ENCODE data around the gene EPHB6. TPM values are rescaled to one million over a fixed set of nuclear protein-coding genes. Genes with fewer than 3 reads are reported as not detected.

EPHB6 gene
- total RNA-seq, 1 donor from 2014 or later = 5.6 TPM

DNA sequence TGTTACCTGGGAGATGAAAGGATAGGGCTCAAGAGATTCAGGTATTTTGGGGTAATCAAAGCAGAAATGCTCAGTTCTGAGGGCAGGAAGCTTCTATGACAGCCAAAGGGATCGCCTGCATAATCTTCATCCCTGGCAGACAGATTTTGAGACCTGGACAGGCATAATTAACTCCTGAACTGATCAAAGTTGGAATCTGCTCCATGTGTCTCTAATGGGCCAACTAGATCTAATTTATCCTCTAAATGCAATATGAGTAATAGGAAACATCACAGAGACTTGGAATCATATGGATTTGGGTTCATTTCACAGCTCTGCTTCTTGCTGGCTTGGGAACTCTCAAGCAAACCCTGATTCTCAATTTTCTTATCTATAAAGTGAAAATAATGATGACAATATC lies 41.2 kb upstream of the EPHB6 start:
- intact Hi-C loops (cut with micrococcal nuclease) = loop anchor here (2.0 to 10.0 kb wide), 2 partner anchors 511 to 839 kb away; partner anchors contain the start of gene TAS2R38
- Mint-ChIP-seq H3K9me3 (no peaks in the 10 kb centered on the region), H3K27ac (peak overlapping the region; percentile 26), H3K4me1 (ENCODE audit: low read depth) (peaks cover 65% of the 10 kb centered on the region), H3K36me3 (ENCODE audit: low read depth) (no peaks in the 10 kb centered on the region), H3K27me3 (ENCODE audit: insufficient read depth) (peaks cover 2% of the 10 kb centered on the region), H3K4me3 (peak overlapping the region; percentile 55)
- no peak for DNase-seq (ENCODE audit: low spot score)

DNA sequence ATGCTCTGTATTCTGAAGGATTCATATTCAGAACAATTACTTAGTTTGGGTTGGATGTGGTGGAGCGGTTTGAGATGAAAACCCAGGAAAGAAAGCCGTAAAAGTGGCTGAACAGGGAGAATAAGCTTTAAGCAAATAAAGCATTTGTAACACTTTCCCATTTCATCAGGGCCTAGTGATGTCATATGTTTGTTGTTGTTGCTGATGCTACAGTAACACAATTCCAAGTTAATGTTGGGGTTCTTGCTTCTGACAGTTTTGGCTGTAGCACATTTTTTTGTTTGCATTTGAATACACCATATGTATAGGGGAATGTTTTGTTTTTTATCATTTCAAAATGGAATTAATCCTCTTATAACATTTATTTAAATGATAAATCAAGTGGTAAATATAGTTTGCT lies 40.4 kb upstream of the EPHB6 start:
- DNase-seq (ENCODE audit: low spot score) = no peak
- H3K36me3 Mint-ChIP-seq (ENCODE audit: low read depth) = no peaks in the 10 kb centered on the region
- intact Hi-C loops (cut with micrococcal nuclease) = loop anchor here (10.0 kb wide), 1 partner anchor 840 kb away; the partner anchor contains the start of gene TAS2R38
- H3K4me3 Mint-ChIP-seq = no peak overlapping the region
- no peak overlapping the region for H3K27ac Mint-ChIP-seq
- no peaks in the 10 kb centered on the region for H3K9me3 Mint-ChIP-seq
- H3K4me1 Mint-ChIP-seq (ENCODE audit: low read depth) = peaks cover 62% of the 10 kb centered on the region
- H3K27me3 Mint-ChIP-seq (ENCODE audit: insufficient read depth) = peaks cover 5% of the 10 kb centered on the region

GRCh38 chr7:142815134-142815533 lies 39.7 kb upstream of the EPHB6 start:
- intact Hi-C loops (cut with micrococcal nuclease) = loop anchor here (5.0 to 10.0 kb wide), 2 partner anchors 37 to 840 kb away; partner anchors contain the start of gene TAS2R38
- Mint-ChIP-seq H3K9me3 (no peaks in the 10 kb centered on the region), H3K27me3 (ENCODE audit: insufficient read depth) (peaks cover 9% of the 10 kb centered on the region), H3K4me1 (ENCODE audit: low read depth) (peaks cover 56% of the 10 kb centered on the region), H3K27ac (no peak overlapping the region), H3K4me3 (no peak overlapping the region), H3K36me3 (ENCODE audit: low read depth) (no peaks in the 10 kb centered on the region)
- DNase-seq (ENCODE audit: low spot score) = no peak

DNA sequence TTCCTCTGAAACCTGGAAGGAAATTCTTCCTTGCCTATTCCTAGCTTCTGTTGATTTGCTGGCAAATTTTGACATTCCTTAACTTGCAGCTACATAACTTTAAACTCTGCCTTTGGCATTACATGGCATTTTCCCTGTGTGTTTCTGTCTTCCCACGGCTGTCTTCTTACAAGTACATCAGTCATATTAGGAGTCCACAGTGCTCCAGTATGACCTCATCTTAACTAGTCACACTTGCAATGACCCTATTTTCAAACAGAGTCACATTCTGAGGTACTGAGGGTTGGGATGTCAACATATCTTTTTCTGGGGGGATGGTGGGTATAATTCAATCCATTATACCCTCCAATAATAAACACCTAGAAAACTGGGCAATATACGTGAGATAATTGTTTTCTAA lies 37.4 kb upstream of the EPHB6 start:
- intact Hi-C loops (cut with micrococcal nuclease) = loop anchor here (5.0 to 10.0 kb wide), 2 partner anchors 35 to 843 kb away; partner anchors contain the start of gene TAS2R38
- H3K4me3 Mint-ChIP-seq = no peak overlapping the region
- no peak overlapping the region for H3K27ac Mint-ChIP-seq

DNA sequence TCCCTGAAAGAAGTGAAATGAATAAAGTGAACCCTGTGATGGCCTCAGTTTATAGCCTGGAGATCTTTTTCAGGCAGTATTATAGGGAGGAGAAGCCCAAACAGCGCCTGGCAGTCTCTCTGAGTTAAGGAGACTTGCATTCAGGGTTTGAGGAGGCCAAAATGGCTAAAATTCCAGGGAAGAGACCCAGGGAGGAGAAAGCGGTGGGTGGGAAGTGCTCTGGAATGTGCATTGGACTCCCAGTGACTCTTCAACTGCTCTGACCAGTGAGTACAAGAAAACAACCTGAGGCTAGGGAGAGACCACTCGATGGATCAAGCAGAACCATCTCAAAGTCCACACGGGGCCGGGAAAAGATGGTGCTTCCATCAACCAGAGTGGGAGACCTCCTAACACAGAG lies 35.3 kb upstream of the EPHB6 start:
- Mint-ChIP-seq H3K27ac (no peak overlapping the region), H3K27me3 (ENCODE audit: insufficient read depth) (peaks cover 32% of the 10 kb centered on the region), H3K9me3 (no peaks in the 10 kb centered on the region), H3K4me3 (no peak overlapping the region), H3K4me1 (ENCODE audit: low read depth) (peaks cover 15% of the 10 kb centered on the region), H3K36me3 (ENCODE audit: low read depth) (peaks cover 1% of the 10 kb centered on the region)
- intact Hi-C loops (cut with micrococcal nuclease) = loop anchor here (5.0 to 10.0 kb wide), 2 partner anchors 33 to 845 kb away; partner anchors contain the start of gene TAS2R38
- no peak for DNase-seq (ENCODE audit: low spot score)

More for the DNA sequence above, 37.4 kb upstream of the EPHB6 start:
- H3K4me1 Mint-ChIP-seq (ENCODE audit: low read depth) = peaks cover 32% of the 10 kb centered on the region
- peaks cover 23% of the 10 kb centered on the region for H3K27me3 Mint-ChIP-seq (ENCODE audit: insufficient read depth)
- no peak for DNase-seq (ENCODE audit: low spot score)
- H3K9me3 Mint-ChIP-seq = no peaks in the 10 kb centered on the region
- H3K36me3 Mint-ChIP-seq (ENCODE audit: low read depth) = peaks cover 1% of the 10 kb centered on the region

- peaks cover 11% of the 10 kb centered on the region for H3K4me1 Mint-ChIP-seq (ENCODE audit: low read depth)
Measured at GRCh38 chr7:142822714-142823113, 32.2 kb upstream of the EPHB6 start.

DNA sequence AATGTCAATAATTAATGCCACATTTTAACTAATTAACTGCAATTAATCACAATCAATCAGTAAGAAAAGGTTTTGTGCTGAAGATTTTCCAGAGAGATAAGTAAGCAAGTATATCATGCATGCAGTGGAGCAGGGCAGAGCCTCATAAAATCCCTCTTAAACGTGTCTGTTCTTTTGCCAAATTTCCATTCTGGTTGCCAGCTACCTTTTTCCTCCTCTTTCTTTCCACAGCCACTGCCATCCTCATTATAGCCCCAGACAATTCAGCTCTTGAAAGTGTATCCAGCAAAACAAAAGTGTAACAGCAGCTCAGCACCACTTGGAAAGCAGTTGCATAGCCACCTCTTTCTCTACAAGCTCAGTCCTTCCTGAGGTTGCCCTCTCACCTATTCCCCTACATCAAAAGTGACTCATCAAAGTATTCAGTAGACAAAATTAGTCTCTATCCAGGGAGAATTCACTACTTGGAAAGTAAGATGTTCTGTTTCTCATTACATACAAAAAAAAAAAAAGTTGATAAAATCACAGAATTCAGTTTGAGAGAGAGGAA lies 26.9 kb upstream of the EPHB6 start:
- intact Hi-C loops (cut with micrococcal nuclease) = no loop called here
- Mint-ChIP-seq H3K27me3 (ENCODE audit: insufficient read depth) (peaks cover 19% of the 10 kb centered on the region), H3K4me3 (no peak overlapping the region), H3K4me1 (ENCODE audit: low read depth) (peaks cover 10% of the 10 kb centered on the region), H3K27ac (no peak overlapping the region), H3K9me3 (no peaks in the 10 kb centered on the region), H3K36me3 (ENCODE audit: low read depth) (no peaks in the 10 kb centered on the region)
- DNase-seq (ENCODE audit: low spot score) = no peak

More at GRCh38 chr7:142822714-142823113, 32.2 kb upstream of the EPHB6 start:
- Mint-ChIP-seq H3K9me3 (no peaks in the 10 kb centered on the region), H3K36me3 (ENCODE audit: low read depth) (peaks cover 1% of the 10 kb centered on the region), H3K27me3 (ENCODE audit: insufficient read depth) (peaks cover 40% of the 10 kb centered on the region), H3K27ac (no peak overlapping the region), H3K4me3 (no peak overlapping the region)
- intact Hi-C loops (cut with micrococcal nuclease) = no loop called here
- DNase-seq (ENCODE audit: low spot score) = no peak

DNA sequence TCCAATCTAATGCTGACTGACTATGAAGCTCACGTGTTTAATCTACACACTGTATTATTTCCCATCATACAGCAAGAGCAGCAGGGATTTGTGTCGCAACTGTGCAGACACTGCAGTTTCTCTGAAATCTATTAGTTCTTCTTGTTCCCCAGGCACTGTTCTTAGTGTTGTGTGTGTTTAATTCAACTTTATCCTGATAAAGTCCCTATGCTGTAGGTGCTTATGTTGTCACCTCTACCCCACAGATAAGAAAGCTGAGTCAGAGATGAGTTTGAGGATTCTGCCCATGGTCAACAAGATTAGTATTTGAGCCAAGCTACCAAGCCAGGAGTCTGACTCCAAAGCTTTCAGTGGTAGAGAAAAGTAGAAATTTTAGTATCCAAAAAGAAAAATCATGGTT lies 22.5 kb upstream of the EPHB6 start:
- no peak overlapping the region for H3K27ac Mint-ChIP-seq
- H3K27me3 Mint-ChIP-seq (ENCODE audit: insufficient read depth) = peaks cover 5% of the 10 kb centered on the region
- intact Hi-C loops (cut with micrococcal nuclease) = no loop called here
- no peak for DNase-seq (ENCODE audit: low spot score)
- no peaks in the 10 kb centered on the region for H3K36me3 Mint-ChIP-seq (ENCODE audit: low read depth)
- H3K9me3 Mint-ChIP-seq = no peaks in the 10 kb centered on the region
- H3K4me3 Mint-ChIP-seq = no peak overlapping the region
- peaks cover 26% of the 10 kb centered on the region for H3K4me1 Mint-ChIP-seq (ENCODE audit: low read depth)

DNA sequence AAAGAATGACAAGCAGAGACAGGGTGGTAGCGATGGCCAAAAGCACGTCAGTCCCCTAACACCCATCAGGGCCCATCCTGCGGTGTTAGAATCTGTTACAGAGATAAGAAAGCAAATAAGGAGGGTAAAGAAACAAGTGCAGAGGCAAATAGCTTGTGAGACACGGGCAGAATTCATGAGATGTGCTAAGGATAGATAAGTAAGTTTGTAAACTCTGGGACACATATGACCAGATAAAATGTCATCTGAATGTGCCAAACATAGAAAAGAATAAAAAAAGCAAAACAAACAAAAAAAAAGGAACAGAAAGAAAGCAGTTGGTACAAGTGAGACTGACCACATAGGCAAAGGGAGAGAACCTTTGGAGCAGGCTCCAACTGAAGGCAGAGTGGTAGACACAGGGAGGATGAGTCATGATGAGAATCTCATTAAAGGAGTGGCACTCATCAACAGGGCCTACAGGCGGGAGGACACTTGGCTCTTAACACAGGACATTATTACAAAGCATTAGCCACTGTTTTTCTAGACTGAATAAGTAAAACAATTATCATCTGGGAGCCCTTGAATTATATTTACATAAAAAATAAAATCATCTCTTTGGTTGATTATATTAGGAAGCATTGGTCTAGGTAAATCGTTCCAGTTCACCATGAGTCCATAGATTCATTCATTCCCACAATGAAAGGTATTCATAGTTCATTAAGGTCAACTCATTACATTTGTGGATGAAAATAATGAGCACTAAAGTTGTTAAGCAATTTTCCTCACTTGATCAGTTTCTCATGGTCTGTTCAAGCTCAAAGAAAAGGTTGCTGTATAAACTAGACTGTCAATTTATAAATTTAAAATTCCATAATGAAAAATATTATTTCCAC lies 21.5 kb upstream of the EPHB6 start:
- peaks cover 2% of the 10 kb centered on the region for H3K27me3 Mint-ChIP-seq (ENCODE audit: insufficient read depth)
- no peaks in the 10 kb centered on the region for H3K36me3 Mint-ChIP-seq (ENCODE audit: low read depth)
- peaks cover 21% of the 10 kb centered on the region for H3K4me1 Mint-ChIP-seq (ENCODE audit: low read depth)
- DNase-seq (ENCODE audit: low spot score) = no peak
- intact Hi-C loops (cut with micrococcal nuclease) = no loop called here
- no peak overlapping the region for H3K4me3 Mint-ChIP-seq
- H3K27ac Mint-ChIP-seq = no peak overlapping the region
- no peaks in the 10 kb centered on the region for H3K9me3 Mint-ChIP-seq

- Mint-ChIP-seq H3K27me3 (ENCODE audit: insufficient read depth) (peaks cover 2% of the 10 kb centered on the region), H3K4me1 (ENCODE audit: low read depth) (peaks cover 21% of the 10 kb centered on the region), H3K4me3 (no peak overlapping the region), H3K36me3 (ENCODE audit: low read depth) (no peaks in the 10 kb centered on the region), H3K27ac (no peak overlapping the region), H3K9me3 (no peaks in the 10 kb centered on the region)
- intact Hi-C loops (cut with micrococcal nuclease) = no loop called here
- DNase-seq (ENCODE audit: low spot score) = no peak
Measured at GRCh38 chr7:142835487-142835886, 19.4 kb upstream of the EPHB6 start.

GRCh38 chr7:142836426-142836825 lies 18.4 kb upstream of the EPHB6 start:
- Mint-ChIP-seq H3K27me3 (ENCODE audit: insufficient read depth) (peaks cover 2% of the 10 kb centered on the region), H3K4me3 (no peak overlapping the region), H3K4me1 (ENCODE audit: low read depth) (peaks cover 20% of the 10 kb centered on the region), H3K36me3 (ENCODE audit: low read depth) (no peaks in the 10 kb centered on the region), H3K27ac (no peak overlapping the region), H3K9me3 (no peaks in the 10 kb centered on the region)
- intact Hi-C loops (cut with micrococcal nuclease) = no loop called here
- no peak for DNase-seq (ENCODE audit: low spot score)

DNA sequence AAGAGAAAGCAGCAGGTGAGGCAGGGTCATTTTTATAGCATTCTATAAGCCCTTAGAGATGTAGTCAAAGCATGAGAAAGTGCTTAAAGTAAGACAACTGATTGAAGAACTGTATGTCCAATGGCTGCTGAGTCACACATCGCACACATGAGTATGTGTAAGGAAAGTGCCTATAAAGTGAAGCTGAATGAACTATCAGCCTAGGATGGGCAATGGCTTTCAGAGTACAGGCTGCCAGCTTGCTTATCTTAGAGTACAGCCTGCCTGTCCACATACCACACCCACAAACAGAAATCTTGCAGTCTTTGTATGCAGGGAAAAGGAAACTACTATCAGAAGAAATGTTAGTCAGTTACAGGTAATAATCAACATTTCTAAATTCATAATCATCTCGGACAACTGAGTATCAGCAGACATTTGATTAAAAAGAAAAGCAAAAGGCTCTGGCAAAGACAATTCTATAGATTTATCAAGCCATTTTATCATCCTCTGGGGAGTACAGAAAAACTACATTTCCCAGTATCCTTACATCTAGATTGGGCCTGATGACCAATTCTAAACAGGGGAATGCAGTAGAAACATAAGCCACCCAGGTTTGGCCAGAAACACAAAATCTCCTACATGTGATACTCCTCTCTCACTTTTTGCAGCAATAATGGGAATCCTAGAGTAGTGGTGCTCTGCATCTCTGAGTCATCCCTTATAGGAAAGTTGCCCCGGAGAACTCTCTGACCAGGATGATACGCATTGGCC lies 16.2 kb upstream of the EPHB6 start:
- Mint-ChIP-seq H3K27ac (no peak overlapping the region), H3K4me1 (ENCODE audit: low read depth) (peaks cover 16% of the 10 kb centered on the region), H3K4me3 (no peak overlapping the region), H3K9me3 (no peaks in the 10 kb centered on the region), H3K36me3 (ENCODE audit: low read depth) (no peaks in the 10 kb centered on the region), H3K27me3 (ENCODE audit: insufficient read depth) (peaks cover 9% of the 10 kb centered on the region)
- no peak for DNase-seq (ENCODE audit: low spot score)
- intact Hi-C loops (cut with micrococcal nuclease) = no loop called here

Measured in activated T-helper 1 cell treated with anti-CD3 and anti-CD28 coated beads, Interleukin-12 subunit alpha, Interleukin-12 subunit beta, Interleukin-2, Interleukin-4 antibody, amounts not matched to agents 30 ng/mL and 10 ng/mL and 1 ng/mL, durations not matched to agents 14 hours and 24 hours and 36 hours (primary cell).